Neuronal stem cell (in vitro differentiated cells): Measurements from ENCODE around the gene TTC39C.
A peak's percentile ranks its signal among the peaks of the same experiment; 100 is the strongest.
"Not testable (repeated sequence)": the region's sequence is repeated elsewhere in the genome, so short reads cannot be mapped to it uniquely, and the experiment has no call there.

Experiments used
- DNase-seq: peaks from one replicate; pipeline ENCODE4 v3.0.0-alpha.2; 2013; ENCODE audit warnings: low spot score
- H2AFZ ChIP-seq: one replicate; pipeline ENCODE4 v1.6.1; 2013; ENCODE audit warnings: mild to moderate bottlenecking, low read length, inconsistent platforms
- H2AK5ac ChIP-seq: 2 replicates; pipeline ENCODE4 v1.6.1; 2013; ENCODE audit warnings: low read depth, mild to moderate bottlenecking, inconsistent platforms, low read length, moderate library complexity, mixed read lengths
- H2BK120ac ChIP-seq: 2 replicates; pipeline ENCODE4 v1.6.1; 2013; ENCODE audit warnings: low read depth, mild to moderate bottlenecking, inconsistent platforms, low read length, moderate library complexity, mixed read lengths
- H2BK12ac ChIP-seq: one replicate; pipeline ENCODE4 v1.6.1; 2013; ENCODE audit warnings: low read length, inconsistent platforms
- H2BK15ac ChIP-seq: 2 replicates; pipeline ENCODE4 v1.6.1; 2013; ENCODE audit warnings: mild to moderate bottlenecking, low read length, inconsistent platforms, mixed read lengths
- H2BK5ac ChIP-seq: one replicate; pipeline ENCODE4 v1.6.1; 2013; ENCODE audit warnings: inconsistent platforms, mild to moderate bottlenecking, low read length, moderate library complexity
- H3K14ac ChIP-seq: one replicate; pipeline ENCODE4 v1.6.1; 2013; ENCODE audit warnings: low read length, inconsistent platforms
- H3K18ac ChIP-seq: 2 replicates; pipeline ENCODE4 v1.6.1; 2013; ENCODE audit warnings: low read length, inconsistent platforms
- H3K23ac ChIP-seq: 2 replicates; pipeline ENCODE4 v1.6.1; 2013; ENCODE audit warnings: low read depth, mild to moderate bottlenecking, mixed read lengths, low read length, inconsistent platforms; ENCODE audit not compliant: poor library complexity
- H3K27ac ChIP-seq: replicated peaks from 3 replicates; pipeline ENCODE4 v1.5.1; 2013; ENCODE audit warnings: low read length, inconsistent platforms
- H3K27me3 ChIP-seq, 3 experiments: 2 replicates each; pipeline ENCODE4 v1.6.1; 2013; ENCODE audit warnings: low read length in 3 of 3, mild to moderate bottlenecking in 2 of 3, inconsistent platforms in 1 of 3, low read depth in 1 of 3, mixed read lengths in 1 of 3, moderate library complexity in 1 of 3; ENCODE audit not compliant: control insufficient read depth in 3 of 3, insufficient read depth in 3 of 3
- H3K36me3 ChIP-seq, 2 donors: replicated peaks in 1 of 2; 2 replicates each; pipeline ENCODE4 v1.6.1; 2013; ENCODE audit warnings: low read length in 2 of 2; ENCODE audit not compliant: control insufficient read depth in 2 of 2, insufficient read depth in 2 of 2
- H3K4ac ChIP-seq: 2 replicates; pipeline ENCODE4 v1.6.1; 2013; ENCODE audit warnings: inconsistent platforms, mild to moderate bottlenecking, low read length, moderate library complexity
- H3K4me1 ChIP-seq, 2 donors: 1 replicate in 1 of 2; 2 replicates in 1 of 2; pipeline ENCODE4 v1.6.1; 2013; ENCODE audit warnings: low read length in 2 of 2, low read depth in 1 of 2; ENCODE audit not compliant: control insufficient read depth in 2 of 2, insufficient read depth in 1 of 2
- H3K4me2 ChIP-seq: one replicate; pipeline ENCODE4 v1.6.1; 2013; ENCODE audit warnings: mild to moderate bottlenecking, low read length, inconsistent platforms; ENCODE audit not compliant: insufficient read depth, poor library complexity, severe bottlenecking
- H3K4me3 ChIP-seq, 2 donors: 2 replicates each; pipeline ENCODE4 v1.5.1; 2013; ENCODE audit warnings: low read length in 2 of 2, mild to moderate bottlenecking in 2 of 2, inconsistent platforms in 1 of 2, moderate library complexity in 1 of 2
- H3K79me1 ChIP-seq: one replicate; pipeline ENCODE4 v1.6.1; 2013; ENCODE audit warnings: low read depth, mild to moderate bottlenecking, inconsistent platforms, low read length, moderate library complexity
- H3K9ac ChIP-seq: one replicate; pipeline ENCODE4 v1.6.1; 2013; ENCODE audit warnings: mild to moderate bottlenecking, low read depth, low read length, inconsistent platforms; ENCODE audit not compliant: poor library complexity
- H3K9me3 ChIP-seq, 2 donors: replicated peaks in 1 of 2; 2 replicates each; pipeline versions ENCODE3 to v1.6.1; 2013; ENCODE audit warnings: low read length in 2 of 2, mild to moderate bottlenecking in 2 of 2, inconsistent platforms in 1 of 2, low read depth in 1 of 2, mixed read lengths in 1 of 2, moderate library complexity in 1 of 2; ENCODE audit not compliant: control insufficient read depth in 2 of 2, insufficient read depth in 1 of 2
- H4K8ac ChIP-seq: one replicate; pipeline ENCODE4 v1.6.1; 2013; ENCODE audit warnings: low read depth, mild to moderate bottlenecking, inconsistent platforms, low read length, moderate library complexity
- H4K91ac ChIP-seq: one replicate; pipeline ENCODE4 v1.6.1; 2013; ENCODE audit warnings: low read length, low read depth, mild to moderate bottlenecking, inconsistent platforms; ENCODE audit not compliant: poor library complexity
- WGBS, 2 donors: extraction: QIAGEN DNeasy Blood & Tissue Kit; methylation state at CpG; one replicate each; pipeline ENCODE4 v1.1.7; 2013; ENCODE audit warnings: missing lambda C conversion rate in 2 of 2, mixed read lengths in 1 of 2; ENCODE audit not compliant: insufficient read length in 2 of 2, insufficient replicate concordance in 1 of 2; ENCODE audit errors: extremely low coverage in 2 of 2; 5-methylcytosine and 5-hydroxymethylcytosine counted together

The TTC39C gene

DNA sequence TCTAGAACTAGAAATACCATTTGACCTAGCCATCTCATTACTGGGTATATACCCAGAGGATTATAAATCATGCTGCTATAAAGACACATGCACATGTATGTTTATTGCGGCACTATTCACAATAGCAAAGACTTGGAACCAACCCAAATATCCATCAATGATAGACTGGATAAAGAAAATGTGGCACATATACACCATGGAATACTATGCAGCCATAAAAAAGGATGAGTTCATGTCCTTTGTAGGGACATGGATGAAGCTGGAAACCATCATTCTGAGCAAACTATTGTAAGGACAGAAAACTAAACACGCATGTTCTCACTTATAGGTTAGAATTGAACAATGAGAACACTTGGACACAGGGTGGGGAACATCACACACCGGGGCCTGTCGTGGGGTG is 60.2 kb downstream of the TTC39C start:
- H3K79me1 ChIP-seq, H2BK5ac ChIP-seq, H3K36me3 ChIP-seq, DNase-seq, H2AFZ ChIP-seq, H3K14ac ChIP-seq, H3K18ac ChIP-seq, H2AK5ac ChIP-seq, H3K9me3 ChIP-seq, H3K27me3 ChIP-seq, H3K4ac ChIP-seq, H2BK120ac ChIP-seq, H3K4me3 ChIP-seq, H2BK15ac ChIP-seq, H4K91ac ChIP-seq, H3K4me2 ChIP-seq, H3K4me1 ChIP-seq, H4K8ac ChIP-seq, H3K23ac ChIP-seq, H3K27ac ChIP-seq, H3K9ac ChIP-seq, H2BK12ac ChIP-seq: not testable (repeated sequence)
- no CpG with 5 or more reads among the region's 4 CpGs for WGBS, 2 donors

DNA sequence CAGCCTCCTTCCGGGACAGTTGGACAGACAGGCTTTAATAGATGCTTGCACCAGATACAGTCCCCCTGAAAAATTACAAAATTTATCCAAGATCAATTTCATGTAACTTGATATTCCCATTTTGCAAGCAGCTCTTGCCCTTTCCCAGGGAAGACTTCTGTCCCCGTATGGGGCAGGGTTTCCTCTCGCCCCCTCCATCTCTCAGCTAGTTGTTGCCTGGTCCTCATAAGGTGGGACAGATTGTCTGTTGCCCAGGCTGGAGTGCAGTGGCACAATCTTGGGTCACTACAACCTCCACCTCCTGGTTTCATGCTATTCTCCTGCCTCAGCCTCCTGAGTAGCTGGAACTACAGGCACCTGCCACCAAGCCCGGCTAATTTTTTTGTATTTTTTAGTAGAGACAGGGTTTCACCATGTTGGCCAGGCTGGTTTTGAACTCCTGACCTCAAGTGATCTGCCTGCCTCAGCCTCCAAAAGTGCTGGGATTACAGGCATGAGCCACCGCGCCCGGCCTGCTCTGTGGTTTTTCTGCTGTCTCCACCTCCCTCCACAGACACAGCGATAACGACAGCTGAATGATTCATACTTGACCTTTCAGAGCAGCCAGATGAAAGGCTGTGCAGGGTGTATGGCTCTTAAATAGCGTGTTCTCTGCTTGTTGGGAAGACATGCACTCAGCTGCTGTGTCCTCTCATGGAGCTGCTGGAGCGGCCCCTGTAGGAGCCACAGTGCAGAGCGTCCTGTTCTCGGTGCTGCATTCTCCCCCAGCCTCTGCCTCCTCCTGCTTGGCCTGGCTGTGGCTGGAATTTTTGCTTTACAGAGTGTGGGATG is 61.4 kb downstream of the TTC39C start:
- Histone ChIP-seq H3K4me3 (no peak overlapping the region), H2BK15ac (no peak overlapping the region)
- DNase-seq = no peak

DNA sequence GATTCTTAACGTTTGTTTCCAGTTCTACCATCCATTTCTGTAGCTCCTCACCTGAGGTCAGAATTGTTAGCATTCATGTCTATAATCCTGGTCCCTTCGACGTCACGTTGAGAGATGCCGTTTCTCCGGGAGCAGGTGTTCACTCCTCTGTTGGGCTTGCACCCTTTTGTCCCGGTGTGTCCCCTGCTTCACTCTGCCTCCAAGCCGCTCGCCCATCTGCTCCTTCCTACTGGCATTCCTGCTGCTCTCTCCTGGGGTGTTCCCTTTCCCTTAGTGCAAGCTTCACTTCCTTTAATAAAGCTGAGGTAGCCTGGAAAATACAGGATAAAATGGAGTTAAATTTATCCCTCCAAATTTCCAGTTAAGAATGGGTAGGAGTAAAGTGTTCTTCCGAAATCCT is 62.4 kb downstream of the TTC39C start:
- Histone ChIP-seq H3K4me3 (no peak overlapping the region), H3K18ac (no peak overlapping the region), H3K4ac (no peak overlapping the region), H3K9me3 (no peaks in the 10 kb centered on the region), H2BK5ac (no peak overlapping the region), H3K36me3 (peaks cover 0 to 14% of the 10 kb centered on the region in 2 donors), H3K27ac (no peak overlapping the region), H4K8ac (no peak overlapping the region), H3K79me1 (no peaks in the 10 kb centered on the region), H3K4me2 (no peak overlapping the region), H2AFZ (no peak overlapping the region), H3K27me3 (no peaks in the 10 kb centered on the region), H2AK5ac (no peak overlapping the region), H3K23ac (no peak overlapping the region), H2BK120ac (no peak overlapping the region), H2BK15ac (no peak overlapping the region), H3K4me1 (no peaks in the 10 kb centered on the region), H2BK12ac (no peak overlapping the region), H3K14ac (no peak overlapping the region), H3K9ac (no peak overlapping the region), H4K91ac (no peak overlapping the region)
- WGBS, 2 donors = no CpG with 5 or more reads among the region's 10 CpGs
- DNase-seq = no peak

More for the DNA sequence above, 61.4 kb downstream of the TTC39C start:
- Histone ChIP-seq H3K23ac (peak overlapping the region; percentile 11), H4K91ac (no peak overlapping the region), H3K9ac (no peak overlapping the region), H3K36me3 (peaks cover 0 to 13% of the 10 kb centered on the region in 2 donors), H2AFZ (no peak overlapping the region), H3K4ac (no peak overlapping the region), H3K18ac (no peak overlapping the region), H3K27me3 (no peaks in the 10 kb centered on the region), H2BK12ac (no peak overlapping the region), H3K4me2 (no peak overlapping the region), H3K79me1 (no peaks in the 10 kb centered on the region), H2BK5ac (no peak overlapping the region), H3K4me1 (no peaks in the 10 kb centered on the region), H3K27ac (no peak overlapping the region), H4K8ac (no peak overlapping the region), H3K9me3 (no peaks in the 10 kb centered on the region), H3K14ac (no peak overlapping the region), H2BK120ac (no peak overlapping the region), H2AK5ac (no peak overlapping the region)
- no CpG with 5 or more reads among the region's 13 CpGs for WGBS, 2 donors

GRCh38 chr18:24078391-24078790 is 63.8 kb downstream of the TTC39C start:
- Histone ChIP-seq H4K91ac (no peak overlapping the region), H3K23ac (no peak overlapping the region), H3K36me3 (peaks cover 0 to 20% of the 10 kb centered on the region in 2 donors), H2BK15ac (no peak overlapping the region), H3K4ac (no peak overlapping the region), H3K9ac (no peak overlapping the region), H3K4me1 (no peaks in the 10 kb centered on the region), H3K4me3 (no peak overlapping the region), H3K27me3 (no peaks in the 10 kb centered on the region), H2BK5ac (no peak overlapping the region), H3K4me2 (no peak overlapping the region), H3K14ac (no peak overlapping the region), H3K18ac (no peak overlapping the region), H3K27ac (no peak overlapping the region), H2BK120ac (no peak overlapping the region), H3K79me1 (no peaks in the 10 kb centered on the region), H3K9me3 (no peaks in the 10 kb centered on the region), H4K8ac (no peak overlapping the region), H2AK5ac (no peak overlapping the region), H2BK12ac (no peak overlapping the region), H2AFZ (no peak overlapping the region)
- whole genome bisulfite sequencing, 2 donors = no CpG with 5 or more reads among the region's 7 CpGs
- DNase-seq = no peak
